ENCODE data around the gene OIT3.

Gene OIT3

GRCh38 chr10:72932259-72933015, 38.9 kb downstream of the OIT3 start:
- ChIA-PET CTCF (interaction anchor here (0.6 to 0.9 kb wide), 2 partner anchors 162 to 919 kb away, joined by 3 to 4 read pairs; no protein-coding TSS in a partner anchor), POLR2A (no interaction called here)
- Histone ChIP-seq H3K9me3 (ENCODE audit: control insufficient read depth, insufficient read depth, low read depth, low read length) (no peaks in the 10 kb centered on the region), H3K4me3 (ENCODE audit: low read depth, low read length) (no peak overlapping the region), H3K4me1 (ENCODE audit: control insufficient read depth, insufficient read depth, low read length) (no peaks in the 10 kb centered on the region), H3K27ac (ENCODE audit: extremely low read depth, low read depth, low read length) (no peak overlapping the region), H3K36me3 (ENCODE audit: control insufficient read depth in 2 of 2, insufficient read depth in 1 of 2, low read length in 2 of 2) (no peaks in the 10 kb centered on the region)
- TF ChIP-seq IKZF3 (tag by site-specific recombination; IDR thresholded peaks at IDR 0.05) (no peak), YY1 (tag by site-specific recombination; IDR thresholded peaks at IDR 0.05) (no peak), ZNF16 (tag by site-specific recombination; IDR thresholded peaks at IDR 0.05; ENCODE audit: low read depth) (no peak), ZNF169 (tag by site-specific recombination; IDR thresholded peaks at IDR 0.05) (no peak), PBX3 (CRISPR knock-in tag; IDR thresholded peaks at IDR 0.05) (no peak), ZNF148 (tag by site-specific recombination; IDR thresholded peaks at IDR 0.05; ENCODE audit: borderline replicate concordance) (no peak), ZNF114 (tag by site-specific recombination; IDR thresholded peaks at IDR 0.05) (no peak), ZSCAN16 (tag by site-specific recombination; IDR thresholded peaks at IDR 0.05) (no peak), ZNF146 (tag by site-specific recombination; IDR thresholded peaks at IDR 0.05) (no peak), ZNF48 (tag by site-specific recombination; IDR thresholded peaks at IDR 0.05) (no peak), ZNF626 (tag by site-specific recombination; IDR thresholded peaks at IDR 0.05) (no peak), GLI2 (tag by site-specific recombination; IDR thresholded peaks at IDR 0.05; ENCODE audit: borderline replicate concordance, low read depth) (no peak), ZNF548 (tag by site-specific recombination; IDR thresholded peaks at IDR 0.05) (no peak), ZSCAN5A (tag by site-specific recombination; IDR thresholded peaks at IDR 0.05) (no peak)

GRCh38 chr10:72935361-72935760, 41.8 kb downstream of the OIT3 start:
- ChIA-PET POLR2A (no interaction called here), CTCF (interaction anchor here (0.6 kb wide), 1 partner anchor 42 kb away, joined by 4 read pairs; no protein-coding TSS in a partner anchor)
- no peaks in the 10 kb centered on the region for H3K9me3 ChIP-seq (ENCODE audit: control insufficient read depth, insufficient read depth, low read depth, low read length)
- TF ChIP-seq GLIS2 (tag by site-specific recombination; IDR thresholded peaks at IDR 0.05) (no peak), ZNF302 (tag by site-specific recombination; IDR thresholded peaks at IDR 0.05; ENCODE audit: low read depth) (no peak), ZNF600 (tag by site-specific recombination; IDR thresholded peaks at IDR 0.05) (no peak), ZFP37 (tag by site-specific recombination; IDR thresholded peaks at IDR 0.05) (no peak), SP7 (tag by site-specific recombination; IDR thresholded peaks at IDR 0.05) (no peak)
- TF ChIP-seq, protein P1, sequence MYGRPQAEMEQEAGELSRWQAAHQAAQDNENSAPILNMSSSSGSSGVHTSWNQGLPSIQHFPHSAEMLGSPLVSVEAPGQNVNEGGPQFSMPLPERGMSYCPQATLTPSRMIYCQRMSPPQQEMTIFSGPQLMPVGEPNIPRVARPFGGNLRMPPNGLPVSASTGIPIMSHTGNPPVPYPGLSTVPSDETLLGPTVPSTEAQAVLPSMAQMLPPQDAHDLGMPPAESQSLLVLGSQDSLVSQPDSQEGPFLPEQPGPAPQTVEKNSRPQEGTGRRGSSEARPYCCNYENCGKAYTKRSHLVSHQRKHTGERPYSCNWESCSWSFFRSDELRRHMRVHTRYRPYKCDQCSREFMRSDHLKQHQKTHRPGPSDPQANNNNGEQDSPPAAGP (tag by site-specific recombination; IDR thresholded peaks at IDR 0.05): no peak
- H3K4me1 ChIP-seq (ENCODE audit: control insufficient read depth, insufficient read depth, low read length): no peaks in the 10 kb centered on the region
- H3K4me3 ChIP-seq (ENCODE audit: low read depth, low read length): no peak overlapping the region
- H3K36me3 ChIP-seq (ENCODE audit: control insufficient read depth in 2 of 2, insufficient read depth in 1 of 2, low read length in 2 of 2): no peaks in the 10 kb centered on the region
- no peak overlapping the region for H3K27ac ChIP-seq (ENCODE audit: extremely low read depth, low read depth, low read length)
